CD4-positive, alpha-beta T cell treated with Interferon alpha-2 for 1 hour (primary cell): ENCODE measurements around the gene CDT1.

Source experiments
- DNase-seq, 2 donors: peaks; one replicate each; pipeline ENCODE4 v3.0.0-alpha.2; 2020 to 2022

Gene CDT1

DNA sequence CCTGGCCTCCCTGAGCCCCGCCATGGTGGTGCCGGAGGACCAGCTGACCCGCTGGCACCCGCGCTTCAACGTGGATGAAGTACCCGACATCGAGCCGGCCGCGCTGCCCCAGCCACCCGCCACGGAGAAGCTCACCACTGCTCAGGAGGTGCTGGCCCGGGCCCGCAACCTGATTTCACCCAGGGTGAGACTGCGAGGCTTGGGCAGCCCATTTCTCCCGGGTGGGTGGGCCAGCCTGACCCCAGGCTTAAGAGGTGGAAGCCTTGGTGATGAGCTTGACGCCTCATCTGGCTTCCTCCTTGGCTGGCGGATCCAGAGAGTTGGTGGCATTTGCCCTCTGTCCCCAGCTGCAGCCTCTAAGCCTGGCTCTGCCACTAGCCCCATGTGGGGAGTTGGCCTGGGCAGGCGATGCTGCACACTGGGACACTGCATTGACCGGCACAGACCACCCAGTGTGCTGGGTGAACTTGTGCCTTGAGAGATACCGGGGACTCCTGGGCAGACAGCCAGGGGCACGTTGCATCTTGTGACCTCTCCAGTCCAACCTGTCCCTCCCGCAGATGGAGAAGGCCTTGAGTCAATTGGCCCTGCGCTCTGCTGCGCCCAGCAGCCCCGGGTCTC is 3.0 kb downstream of the CDT1 start:
- DNase-seq = no peak

DNA sequence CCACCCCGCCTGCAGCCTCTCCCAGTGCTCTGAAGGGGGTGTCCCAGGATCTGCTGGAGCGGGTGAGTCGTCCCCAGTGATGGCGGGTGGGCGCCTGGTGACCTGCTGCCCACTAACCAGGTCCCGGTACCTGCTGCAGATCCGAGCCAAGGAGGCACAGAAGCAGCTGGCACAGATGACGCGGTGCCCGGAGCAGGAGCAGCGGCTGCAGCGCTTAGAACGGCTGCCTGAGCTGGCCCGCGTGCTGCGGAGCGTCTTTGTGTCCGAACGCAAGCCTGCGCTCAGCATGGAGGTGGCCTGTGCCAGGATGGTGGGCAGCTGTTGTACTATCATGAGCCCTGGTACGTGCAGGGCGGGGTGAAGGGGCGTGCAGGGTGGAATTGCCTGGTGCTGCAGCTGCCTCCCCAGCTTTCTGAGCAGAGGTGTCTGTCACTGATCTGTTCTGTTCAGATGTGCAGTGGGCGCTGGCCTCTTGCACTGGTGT is 3.6 kb downstream of the CDT1 start:
- DNase-seq = no peak

DNA sequence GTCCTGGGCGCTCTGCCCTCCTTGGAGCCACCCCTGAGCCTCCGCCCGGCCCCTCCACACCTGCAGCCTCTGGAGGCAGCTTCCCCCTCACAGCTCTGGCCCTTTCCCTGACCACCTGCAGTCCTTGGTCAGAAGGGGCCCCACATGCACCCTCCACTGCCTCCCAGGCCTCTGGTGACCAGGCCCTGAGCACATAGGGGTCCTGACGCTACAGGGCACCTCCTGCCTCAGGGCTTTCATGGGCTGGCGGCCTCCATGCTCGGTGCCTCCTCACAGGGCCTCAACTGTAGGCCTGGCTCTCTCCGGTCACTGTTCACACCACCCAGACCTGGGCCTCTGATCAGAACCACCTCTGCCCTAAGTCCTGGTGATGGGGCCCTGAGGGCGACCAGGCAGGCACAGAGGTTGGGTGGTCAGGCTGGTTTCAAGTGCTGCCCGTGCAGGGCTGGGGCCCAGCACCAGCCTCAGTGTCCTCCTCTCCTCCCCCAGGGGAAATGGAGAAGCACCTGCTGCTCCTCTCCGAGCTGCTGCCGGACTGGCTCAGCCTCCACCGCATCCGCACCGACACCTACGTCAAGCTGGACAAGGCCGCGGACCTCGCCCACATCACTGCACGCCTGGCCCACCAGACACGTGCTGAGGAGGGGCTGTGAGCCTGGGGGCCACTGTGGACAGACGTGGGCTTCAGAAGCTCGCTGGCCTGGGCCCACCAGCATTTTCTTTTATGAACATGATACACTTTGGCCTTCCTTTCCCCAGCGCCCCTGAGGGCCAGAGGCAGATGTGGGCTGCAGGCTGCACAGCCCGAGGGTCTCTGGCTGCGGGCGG is 4.3 kb downstream of the CDT1 start:
- DNase-seq = no peak

DNA sequence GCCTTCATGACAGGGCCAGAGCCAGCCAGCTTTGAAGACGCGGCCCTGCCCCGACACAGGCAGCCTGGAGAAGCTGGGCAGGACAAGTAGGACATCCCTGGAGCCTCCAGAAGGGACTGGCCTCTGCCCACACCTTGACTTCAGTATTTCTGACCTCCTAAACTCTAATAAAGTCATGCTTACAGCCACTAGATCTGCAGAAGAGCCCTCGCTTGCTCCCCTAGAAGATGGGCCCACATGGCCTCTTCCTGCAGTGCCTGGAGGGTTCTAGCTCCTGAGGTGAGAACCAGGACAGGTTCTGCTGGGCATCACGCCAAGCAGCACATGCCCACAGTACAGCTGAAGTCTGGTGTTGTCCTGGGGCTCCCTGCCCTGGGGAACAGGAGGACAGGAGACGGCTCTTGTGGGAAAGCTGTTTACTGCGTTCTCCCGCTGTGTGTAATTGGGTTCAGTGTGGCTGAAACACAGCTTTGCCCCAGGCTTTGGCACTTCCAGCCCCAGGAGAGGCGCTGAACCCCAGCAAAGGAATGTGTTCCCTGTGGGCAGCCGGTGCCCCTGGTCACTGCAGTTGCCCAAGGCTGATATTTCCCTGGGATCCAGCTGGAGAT is 5.6 kb downstream of the CDT1 start:
- DNase-seq = no peak

DNA sequence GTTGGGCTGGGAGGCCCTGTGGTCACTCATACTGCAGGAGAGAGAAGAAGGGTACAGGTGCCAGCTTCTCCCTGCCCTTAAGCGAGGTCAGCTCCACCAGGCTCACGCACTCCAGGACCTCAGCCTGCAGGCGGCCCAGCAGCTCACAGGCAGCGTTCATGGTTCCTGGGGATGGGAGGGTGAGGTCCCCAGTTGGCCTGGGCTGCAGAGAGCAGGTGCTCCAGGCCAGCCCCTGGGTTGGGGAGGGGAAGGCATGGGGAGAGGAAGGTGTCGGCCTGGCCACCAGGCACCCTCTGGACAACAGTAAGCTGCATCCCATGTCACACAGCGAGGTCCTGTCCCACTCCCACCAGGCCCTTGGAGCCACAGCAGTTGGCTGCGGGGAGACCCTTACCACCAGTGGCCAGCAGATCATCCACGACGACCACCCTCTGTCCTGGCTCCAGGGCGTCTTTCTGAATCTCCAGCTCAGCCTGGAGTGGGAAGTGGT is 6.1 kb downstream of the CDT1 start:
- no peak for DNase-seq

DNA sequence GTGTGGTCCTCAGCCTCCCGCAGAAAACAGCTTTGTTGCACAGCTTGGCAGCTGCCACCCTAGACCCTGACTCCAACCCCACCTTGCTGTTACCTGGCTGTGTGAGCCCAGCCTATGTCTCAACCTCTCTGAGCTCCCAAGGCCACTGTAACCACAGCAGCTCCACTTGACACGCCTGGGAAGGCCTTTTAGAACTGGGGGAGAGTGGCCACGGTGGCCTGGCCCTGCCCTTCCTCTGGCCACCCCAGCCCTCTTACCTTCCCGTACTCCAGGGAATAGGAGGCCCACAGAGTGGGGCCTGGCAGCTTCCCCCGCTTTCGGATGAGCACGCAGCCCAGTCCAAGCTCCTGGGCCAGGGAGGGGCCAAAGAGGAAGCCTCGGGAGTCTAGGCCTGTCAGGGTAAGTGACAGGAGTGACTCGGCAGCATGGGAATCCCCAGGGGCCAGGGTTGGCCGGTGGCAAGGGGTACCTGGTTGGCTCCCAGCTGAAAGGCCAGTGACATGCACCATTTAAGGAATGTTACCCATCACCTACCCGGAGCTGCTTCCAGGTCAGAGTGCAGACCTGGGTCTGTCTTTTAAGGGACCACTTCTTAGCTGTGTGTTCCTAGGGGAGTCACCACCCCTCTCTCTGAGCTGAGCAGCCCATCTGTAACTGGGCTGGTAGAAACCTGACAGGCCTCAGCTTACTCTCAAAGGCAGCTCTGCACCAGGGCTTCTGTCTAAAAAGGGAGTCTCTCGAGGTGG is 6.8 kb downstream of the CDT1 start:
- peak in 1 of 2 donors; percentile 19 for DNase-seq

GRCh38 chr16:88810912-88811768 is 7.6 kb downstream of the CDT1 start:
- DNase-seq = peak; percentile 62 to 68

- DNase-seq = peak; percentile 94 to 97
Measured at GRCh38 chr16:88811769-88812512, 8.4 kb downstream of the CDT1 start, which contains the start of gene APRT. Gene APRT (minus strand): TSS chr16:88811928. CDS start chr16:88811899, 29 bp downstream.

GRCh38 chr16:88812513-88813268 is 9.1 kb downstream of the CDT1 start:
- DNase-seq = no peak

DNA sequence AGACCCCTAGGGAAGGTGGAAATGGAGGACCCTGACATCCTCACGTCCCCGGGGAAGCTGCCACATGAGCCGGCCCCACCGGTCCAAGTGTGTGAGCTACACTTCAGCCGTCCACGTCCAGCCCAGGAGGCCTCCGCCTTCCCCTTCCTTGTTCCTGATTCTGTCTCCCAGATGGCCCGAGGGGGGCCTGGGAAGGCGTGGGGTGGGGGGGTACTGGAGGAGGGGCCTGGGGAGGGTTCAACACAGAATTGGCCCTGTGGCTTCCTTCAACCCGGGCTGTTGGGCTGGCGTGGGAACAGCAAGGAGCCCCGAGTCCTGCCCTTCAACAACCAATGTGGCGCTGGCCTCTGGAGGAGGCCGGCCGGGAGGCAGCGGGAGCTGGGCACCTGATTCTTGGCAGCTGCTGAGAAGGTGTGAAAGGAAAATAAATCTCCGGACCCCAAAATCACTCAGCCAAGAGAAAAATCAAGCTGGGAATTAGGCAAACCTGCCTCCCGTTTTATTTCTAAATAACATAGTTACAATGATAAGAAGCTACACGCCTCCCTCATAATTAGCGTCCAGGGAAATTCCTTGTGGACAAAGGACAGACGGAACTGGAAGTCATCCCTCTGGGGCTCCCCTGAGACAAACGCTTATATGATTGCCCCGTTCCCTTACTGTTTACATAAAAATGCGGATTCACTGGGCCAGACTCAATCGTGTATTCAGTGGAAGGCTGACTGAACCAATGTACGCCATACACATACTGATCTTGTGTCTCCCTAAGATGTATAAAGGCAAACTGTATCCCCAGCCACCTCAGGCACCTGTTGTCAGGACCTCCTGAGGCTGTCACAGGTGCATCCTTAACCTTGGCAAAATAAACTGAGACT is 9.9 kb downstream of the CDT1 start:
- no peak for DNase-seq

GRCh38 chr16:88814144-88814502 is 10.5 kb downstream of the CDT1 start:
- no peak for DNase-seq

GRCh38 chr16:88815227-88815626 is 11.6 kb downstream of the CDT1 start:
- DNase-seq = no peak

DNA sequence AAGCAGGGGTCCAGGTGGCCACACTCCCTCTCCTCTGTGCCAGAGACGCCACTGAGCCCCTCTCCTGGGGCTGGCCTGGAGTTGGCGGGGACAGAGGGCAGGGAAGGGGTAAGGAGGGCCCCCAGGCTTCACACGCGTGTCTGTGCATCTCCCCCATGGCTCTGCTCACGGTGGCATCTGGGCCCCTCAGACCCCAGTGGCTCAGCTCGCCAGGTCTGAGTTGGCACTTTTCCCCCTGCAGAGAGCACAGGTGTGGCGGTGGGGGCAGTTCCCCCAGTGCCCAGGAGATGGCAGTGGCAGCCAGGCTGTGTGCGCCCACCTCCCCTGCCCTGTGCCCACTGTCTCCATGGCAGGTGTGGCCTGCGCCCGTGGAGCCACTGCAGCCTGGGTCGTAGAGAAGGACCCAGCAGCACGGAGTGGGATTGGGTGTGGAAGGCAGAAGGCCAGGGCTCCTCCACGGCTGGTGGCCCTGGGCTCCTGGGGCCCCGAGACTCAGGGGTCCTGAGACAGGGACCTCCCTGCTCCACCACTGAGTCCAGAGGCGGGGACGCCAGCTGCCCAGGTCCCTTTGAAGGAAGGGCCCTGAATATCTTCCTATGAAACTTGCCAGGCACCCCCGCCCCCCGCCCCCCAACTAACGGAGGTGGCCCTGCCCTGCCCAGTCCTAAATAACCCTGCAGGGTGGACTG is 12.5 kb downstream of the CDT1 start:
- DNase-seq = peak; percentile 46 to 58

DNA sequence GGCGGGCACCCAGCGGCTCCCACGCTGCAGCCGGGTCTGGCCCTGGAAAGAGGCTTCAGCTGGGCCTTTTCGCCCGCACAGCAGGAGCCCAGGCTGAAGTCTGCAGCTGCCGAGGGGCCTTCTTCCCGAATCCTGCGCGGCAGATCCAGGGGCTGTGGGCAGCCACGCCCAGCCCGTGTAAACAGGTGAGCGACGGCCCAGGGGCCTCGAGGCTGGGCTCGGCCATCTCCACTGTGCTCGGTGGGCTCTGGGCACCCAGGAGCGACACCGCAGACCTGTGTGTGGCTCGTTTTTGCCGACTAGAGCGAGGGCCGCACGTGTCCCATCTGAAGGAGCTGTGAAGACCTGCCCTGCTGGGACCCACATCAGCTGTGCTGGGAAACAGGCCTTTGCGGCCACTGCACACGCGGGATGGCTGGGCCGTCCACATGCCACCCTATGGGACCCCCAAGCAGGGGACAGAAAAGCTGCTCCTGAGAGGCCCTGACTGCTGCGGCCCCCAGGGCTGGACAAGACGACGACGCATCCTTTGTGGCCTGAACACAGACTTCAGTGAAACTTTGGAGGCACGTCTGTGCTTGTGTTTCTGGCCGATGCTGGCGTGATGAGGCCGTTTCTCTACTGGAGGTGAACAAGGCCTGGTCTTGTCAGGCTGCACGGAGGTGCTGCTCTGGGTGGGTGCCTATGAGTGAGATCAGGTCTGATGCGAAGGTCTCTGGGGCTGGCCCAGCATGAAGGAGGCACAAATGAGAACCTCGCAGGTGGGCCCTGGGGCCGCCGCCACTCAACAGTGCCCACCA is 13.3 kb downstream of the CDT1 start:
- no peak for DNase-seq

DNA sequence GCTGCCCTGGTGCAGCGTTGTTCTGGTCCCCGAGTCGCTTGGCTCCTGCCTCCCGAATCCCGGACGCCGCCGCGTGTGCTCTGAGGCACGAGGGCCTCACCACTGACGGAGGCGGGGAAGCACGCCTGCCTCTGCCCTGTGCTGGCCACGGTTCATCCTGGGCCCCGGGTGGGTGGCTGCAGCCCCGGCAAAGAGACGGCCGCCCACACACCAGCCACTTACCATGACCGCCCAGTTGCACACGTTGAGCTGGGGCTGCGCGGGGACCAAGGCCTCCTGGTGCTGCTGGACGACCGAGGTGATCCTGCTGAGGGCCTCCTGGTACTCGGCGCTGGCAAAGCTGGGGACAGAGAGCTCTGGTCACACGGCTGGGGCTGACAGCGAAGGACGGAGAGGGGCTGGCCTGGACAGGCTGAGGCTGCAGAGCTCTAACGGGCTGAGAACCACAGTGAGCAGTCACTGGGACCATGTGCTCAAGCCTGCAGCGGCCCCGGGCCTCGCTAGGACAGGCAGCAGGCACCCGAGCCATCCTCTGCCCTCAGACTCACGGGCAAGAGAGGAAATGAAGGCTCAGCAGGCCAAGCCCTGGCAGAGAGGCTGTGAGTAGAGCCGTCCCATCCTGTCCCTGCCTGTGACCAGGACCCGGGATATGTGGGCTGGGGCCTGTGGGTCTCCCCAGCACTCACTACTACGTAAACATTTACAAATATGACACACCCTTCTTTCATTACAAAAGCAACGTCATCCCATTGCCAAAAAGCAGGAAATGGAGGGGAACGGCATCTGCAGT is 14.4 kb downstream of the CDT1 start:
- DNase-seq = no peak

- no peak for DNase-seq
Measured at GRCh38 chr16:88818575-88818874, 14.9 kb downstream of the CDT1 start.

DNA sequence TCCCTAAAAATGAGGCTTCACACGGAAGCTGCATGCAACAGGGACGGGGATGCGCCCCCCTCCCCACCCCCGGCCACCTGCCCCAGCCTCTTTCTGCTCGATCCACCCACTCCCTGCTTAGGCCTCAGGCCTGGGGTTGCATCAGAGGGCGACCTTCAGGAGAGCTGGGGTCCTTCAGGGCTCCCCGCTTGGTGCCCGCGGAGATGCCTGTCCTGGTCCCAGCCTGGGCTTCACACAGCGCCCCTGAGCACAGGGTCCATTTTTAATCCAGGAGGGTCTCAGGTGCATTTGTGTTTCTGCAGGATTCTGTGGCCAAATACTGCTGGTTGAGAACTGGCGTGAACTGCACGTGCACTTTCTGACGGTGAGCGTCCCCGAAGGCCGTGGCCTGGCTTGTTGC is 15.5 kb downstream of the CDT1 start:
- DNase-seq = no peak
